ENCODE results near the gene MASTL.
"Not testable (repeated sequence)": the region's sequence is repeated elsewhere in the genome, so short reads cannot be mapped to it uniquely, and the experiment has no call there.

Gene MASTL

DNA sequence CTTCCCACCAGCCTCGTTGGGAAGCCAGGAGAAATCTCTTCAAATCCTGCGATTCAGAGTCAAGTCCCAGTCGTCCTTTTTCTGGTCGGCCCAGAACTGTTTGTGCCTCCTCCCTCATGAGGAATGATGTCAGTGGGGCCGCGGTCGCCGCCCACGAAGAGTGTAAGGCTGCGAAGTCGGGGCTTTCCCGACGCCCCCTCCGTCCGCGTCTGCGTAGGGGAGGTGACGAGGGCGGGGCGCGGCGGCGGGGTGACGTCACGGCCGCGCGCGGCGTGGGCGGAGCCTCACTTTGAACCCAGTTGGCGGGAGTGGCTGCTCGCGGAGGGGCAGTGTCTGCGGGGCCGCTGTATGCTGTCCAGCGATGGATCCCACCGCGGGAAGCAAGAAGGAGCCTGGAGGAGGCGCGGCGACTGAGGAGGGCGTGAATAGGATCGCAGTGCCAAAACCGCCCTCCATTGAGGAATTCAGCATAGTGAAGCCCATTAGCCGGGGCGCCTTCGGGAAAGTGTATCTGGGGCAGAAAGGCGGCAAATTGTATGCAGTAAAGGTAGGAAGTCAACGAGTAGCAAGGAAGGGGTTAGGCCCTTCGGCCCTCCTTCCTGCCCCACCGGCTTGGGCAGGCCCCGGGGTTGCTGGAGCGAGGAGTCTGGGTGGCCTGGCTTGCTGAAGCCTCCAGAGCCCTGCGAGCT, at the start of gene MASTL:
TSS of gene MASTL (plus strand) at position 287 of the 689 bp plus-strand sequence. CDS start at position 362, 75 bp downstream.
- DNase-seq (ENCODE audit: low read depth in 1 of 2, low spot score in 1 of 2) = peak; percentile 88 to 90

DNA sequence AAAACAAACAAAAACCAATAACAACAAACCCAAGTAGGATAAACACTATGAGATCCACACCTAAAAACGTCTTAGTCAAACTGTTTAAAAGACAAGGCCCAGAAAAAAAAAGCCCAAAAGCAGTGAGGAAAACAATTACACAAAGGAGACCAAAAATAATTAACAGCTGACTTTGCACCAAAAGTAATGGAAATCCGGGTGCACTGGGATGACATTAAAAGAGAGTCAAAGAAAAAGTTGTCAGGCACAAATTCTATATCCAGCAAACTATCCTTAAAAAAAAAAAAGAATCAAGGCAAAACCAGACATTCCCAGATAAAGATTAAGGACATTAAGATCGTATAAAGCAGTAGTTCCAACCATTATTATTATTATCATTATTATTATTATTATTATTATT, 47.0 kb upstream of the MASTL start:
- no peak for DNase-seq (ENCODE audit: low read depth in 1 of 2, low spot score in 1 of 2)

DNA sequence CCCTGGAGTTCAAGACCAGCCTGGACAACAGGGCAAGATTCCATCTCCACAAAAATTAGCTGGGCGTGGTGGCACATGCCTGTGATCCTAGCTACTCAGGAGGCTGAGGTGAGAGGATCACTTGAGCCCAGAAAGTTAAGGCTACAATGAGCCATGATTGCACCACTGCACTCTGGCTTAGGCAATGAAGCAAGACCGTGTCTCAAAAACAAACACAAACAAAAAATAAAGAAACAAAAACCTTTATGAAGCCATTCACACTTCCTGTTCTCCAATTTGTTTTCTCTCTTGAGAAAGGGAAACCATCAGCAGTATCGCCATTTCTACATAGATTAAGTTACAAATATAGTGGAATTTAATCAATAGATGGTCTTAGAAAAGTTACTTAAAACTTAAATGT, 20.8 kb upstream of the MASTL start:
- DNase-seq (ENCODE audit: low read depth in 1 of 2, low spot score in 1 of 2) = no peak

DNA sequence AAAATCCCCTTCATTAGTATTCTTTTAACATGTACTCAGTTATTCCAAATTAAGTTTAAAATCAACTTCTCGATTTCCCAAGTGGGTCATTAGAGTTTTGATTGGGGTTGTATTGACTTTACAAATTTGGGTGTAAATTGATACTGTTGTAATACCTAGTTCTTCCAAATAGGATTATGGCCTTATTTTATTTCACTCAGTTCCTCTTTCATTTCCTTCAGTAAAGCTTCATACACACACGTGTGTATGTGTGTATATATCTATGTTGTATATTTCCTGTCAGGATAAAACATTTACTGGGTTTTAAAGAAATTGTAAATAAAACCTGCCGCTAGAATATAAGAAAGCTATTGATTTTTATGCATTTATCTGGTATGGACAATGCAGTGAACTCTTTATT, 16.9 kb upstream of the MASTL start:
- DNase-seq (ENCODE audit: low read depth in 1 of 2, low spot score in 1 of 2) = no peak

DNA sequence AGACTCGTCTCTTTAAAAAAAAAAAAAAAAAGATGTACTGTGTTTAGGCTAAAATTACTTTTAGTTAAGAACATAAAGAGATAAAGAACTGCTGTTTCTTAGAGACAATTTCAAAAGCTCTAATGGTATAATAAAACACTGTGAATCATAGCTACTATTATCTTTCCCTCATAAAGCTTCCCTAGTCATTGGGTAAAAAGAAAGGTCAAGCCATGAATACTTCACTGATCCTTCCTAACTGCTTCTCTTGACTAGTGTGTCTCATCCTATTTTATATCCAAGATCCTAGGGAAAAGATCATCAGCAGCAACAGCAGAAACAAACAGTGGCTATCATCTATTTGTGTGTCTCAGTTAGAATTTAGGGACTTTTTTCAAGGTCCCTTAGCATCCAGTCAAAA, 11.5 kb upstream of the MASTL start:
- DNase-seq (ENCODE audit: low read depth in 1 of 2, low spot score in 1 of 2) = no peak

DNA sequence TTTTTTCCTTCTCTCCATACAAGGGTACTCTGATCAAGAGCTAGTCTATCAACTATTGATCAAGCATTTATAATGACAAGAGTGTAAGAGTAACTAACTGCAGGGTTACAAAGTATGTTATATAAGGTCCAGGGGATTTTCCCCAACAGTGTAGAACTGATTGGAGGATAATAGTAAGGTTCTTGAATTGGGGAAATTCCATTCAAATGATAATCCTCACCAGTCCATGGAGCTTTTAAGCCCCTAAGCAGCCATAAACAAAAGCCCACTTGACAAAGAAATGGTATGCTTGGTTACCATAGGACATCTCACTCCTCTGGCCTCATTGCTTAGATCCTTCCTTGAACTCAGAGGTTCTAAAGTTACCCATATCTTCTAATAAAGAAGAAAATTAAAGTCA, 9.2 kb upstream of the MASTL start:
- DNase-seq (ENCODE audit: low read depth in 1 of 2, low spot score in 1 of 2) = no peak

DNA sequence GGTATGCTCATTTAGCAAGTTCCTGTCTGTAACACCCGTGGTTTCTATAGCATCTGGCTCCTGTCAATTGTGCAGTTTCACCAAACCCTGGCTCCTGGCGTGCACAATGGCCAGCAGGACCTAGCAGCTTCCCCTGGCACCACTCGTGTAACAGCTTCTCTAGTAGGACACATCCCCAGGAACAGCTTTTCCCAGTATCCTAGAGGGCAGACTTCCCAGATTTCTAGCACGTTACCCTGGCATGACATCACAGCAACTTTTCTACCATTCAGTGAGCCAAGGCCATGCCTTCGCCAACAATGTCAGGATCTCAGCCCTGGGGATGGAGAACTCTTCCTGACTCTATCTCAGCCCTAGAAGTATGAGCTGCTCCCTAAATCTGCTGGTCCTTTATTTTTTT, 7.5 kb upstream of the MASTL start:
- DNase-seq (ENCODE audit: low read depth in 1 of 2, low spot score in 1 of 2) = no peak

DNA sequence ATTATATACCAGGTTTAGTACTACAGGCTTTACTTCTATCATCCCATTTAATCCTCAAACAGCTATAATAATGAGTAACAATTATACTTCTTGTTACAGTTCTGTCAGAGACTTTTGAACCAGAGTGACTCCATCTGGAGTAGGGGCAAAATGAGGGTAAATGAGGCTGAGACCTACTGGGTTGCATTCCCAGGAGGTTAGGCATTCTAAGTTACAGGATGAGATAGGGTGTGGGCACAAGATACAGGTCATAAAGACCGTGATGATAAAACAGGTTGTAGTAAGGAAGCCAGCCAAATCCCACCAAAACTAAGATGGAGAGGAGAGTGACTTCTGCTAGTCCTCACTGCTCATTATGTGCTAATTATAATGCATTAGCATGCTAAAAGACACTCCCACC, 4.9 kb upstream of the MASTL start:
- DNase-seq (ENCODE audit: low read depth in 1 of 2, low spot score in 1 of 2) = no peak

DNA sequence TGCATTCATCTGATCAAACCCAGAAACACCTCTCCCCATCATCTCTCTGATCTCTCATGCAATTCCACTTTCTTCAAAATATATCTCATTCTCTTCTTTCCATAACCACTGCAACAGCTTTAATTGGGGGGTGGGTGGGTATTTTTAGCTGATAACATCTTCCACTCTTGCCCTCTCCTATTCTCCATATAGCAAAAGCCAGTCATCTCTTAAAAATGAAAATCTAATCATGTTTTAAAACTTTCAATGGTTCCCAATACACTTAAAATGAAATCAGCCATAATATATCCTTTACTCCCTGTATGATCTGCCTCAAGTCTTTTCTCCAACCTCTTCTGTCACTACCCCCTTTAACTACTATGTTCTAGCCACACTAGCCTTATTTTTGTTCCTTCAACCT, 2.5 kb upstream of the MASTL start:
- no peak for DNase-seq (ENCODE audit: low read depth in 1 of 2, low spot score in 1 of 2)

DNA sequence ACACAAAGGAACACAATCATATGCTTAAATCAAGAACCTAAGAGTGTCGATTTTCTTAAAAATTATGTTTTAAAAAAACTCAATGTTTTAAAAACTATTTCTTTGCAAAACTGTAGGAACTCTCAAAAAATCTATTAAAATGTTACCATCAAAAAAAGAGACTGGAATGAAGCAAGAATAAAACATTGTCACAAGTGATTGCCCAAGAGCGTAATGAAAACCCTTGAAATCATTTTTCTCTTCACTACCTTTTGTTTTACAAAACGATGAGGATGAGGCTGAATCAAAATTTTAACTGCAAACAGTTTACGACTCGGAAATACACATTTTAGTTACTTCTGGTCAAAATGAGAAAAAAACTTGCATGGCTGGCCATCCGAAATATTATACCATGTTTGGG, 1.8 kb upstream of the MASTL start:
- no peak for DNase-seq (ENCODE audit: low read depth in 1 of 2, low spot score in 1 of 2)

DNA sequence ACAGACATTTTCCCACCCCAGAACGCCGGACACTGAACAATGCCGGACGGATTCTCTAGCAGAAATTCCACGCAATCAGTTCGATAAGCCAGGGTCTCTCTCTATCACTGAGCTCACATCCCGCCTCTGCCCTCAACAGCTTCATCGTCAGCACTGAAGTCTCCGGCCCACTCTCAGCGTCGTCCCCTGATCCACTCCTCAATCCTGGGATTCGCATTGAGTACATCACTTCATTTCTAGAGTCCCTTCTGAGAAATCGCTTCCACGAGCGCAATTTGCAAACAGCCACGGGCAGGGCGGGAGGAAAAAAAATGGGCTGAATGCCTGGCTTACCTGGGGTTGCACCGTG, 1.3 kb upstream of the MASTL start:
- DNase-seq (ENCODE audit: low read depth in 1 of 2, low spot score in 1 of 2) = no peak

DNA sequence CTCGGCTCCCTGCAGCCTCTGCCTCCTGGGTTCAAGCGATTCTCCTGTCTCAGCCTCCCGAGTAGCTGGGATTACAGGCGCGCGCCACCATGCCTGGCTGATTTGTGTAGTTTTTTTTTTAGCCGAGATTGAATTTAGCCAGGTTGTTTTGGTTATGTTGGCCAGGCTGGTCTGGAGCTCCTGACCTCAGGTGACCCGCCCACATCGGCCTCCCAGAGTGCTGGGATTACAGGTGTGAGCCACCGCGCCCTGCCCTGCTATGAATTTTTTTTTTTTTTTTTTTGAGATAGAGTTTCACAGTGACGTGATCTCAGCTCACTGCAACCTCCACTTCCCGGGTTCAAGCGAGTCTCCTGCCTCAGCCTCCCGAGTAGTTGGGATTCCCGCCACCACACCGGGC, 1.4 kb downstream of the MASTL start:
- not testable (repeated sequence) for DNase-seq (ENCODE audit: low read depth in 1 of 2, low spot score in 1 of 2)

DNA sequence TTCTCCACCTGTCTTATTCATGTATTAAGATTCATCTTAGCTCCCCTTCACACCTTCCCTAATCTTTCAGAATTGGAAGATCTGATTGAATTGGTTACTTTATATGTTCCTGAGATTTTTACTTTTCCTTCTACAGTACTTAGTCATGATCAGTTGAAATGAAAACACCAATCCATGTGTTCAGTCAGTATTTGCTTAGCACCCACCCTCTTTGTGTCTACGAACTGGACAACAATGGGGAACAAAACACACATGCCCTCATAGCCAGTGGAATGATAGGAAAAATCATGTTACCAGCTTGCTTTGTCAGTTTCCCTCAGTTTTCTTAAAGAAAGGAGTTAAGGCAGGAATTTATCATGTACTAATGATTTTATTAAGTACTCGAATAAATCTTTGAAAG, 2.0 kb downstream of the MASTL start:
- no peak for DNase-seq (ENCODE audit: low read depth in 1 of 2, low spot score in 1 of 2)

DNA sequence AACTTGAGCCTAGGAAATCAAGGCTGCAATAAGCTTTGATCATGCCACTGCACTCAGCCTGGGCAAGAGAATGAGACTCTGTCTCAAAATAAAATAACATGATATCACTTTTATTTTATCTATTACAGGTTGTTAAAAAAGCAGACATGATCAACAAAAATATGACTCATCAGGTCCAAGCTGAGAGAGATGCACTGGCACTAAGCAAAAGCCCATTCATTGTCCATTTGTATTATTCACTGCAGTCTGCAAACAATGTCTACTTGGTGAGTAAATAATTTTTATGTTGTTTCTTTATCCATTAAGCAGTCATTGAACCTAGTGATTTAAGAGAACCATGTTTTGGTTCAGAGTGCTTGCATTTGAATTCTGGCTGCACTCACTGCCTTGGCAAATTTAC, 3.3 kb downstream of the MASTL start:
- no peak for DNase-seq (ENCODE audit: low read depth in 1 of 2, low spot score in 1 of 2)

DNA sequence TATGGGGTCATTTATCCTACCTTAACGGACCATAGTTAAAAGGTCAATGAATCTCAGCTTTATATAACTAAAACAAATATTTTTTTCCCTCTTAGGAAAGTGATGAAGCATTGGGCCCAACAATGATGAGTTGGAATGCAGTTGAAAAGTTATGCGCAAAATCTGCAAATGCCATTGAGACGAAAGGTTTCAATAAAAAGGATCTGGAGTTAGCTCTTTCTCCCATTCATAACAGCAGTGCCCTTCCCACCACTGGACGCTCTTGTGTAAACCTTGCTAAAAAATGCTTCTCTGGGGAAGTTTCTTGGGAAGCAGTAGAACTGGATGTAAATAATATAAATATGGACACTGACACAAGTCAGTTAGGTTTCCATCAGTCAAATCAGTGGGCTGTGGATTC, 14.7 kb downstream of the MASTL start:
- no peak for DNase-seq (ENCODE audit: low read depth in 1 of 2, low spot score in 1 of 2)

DNA sequence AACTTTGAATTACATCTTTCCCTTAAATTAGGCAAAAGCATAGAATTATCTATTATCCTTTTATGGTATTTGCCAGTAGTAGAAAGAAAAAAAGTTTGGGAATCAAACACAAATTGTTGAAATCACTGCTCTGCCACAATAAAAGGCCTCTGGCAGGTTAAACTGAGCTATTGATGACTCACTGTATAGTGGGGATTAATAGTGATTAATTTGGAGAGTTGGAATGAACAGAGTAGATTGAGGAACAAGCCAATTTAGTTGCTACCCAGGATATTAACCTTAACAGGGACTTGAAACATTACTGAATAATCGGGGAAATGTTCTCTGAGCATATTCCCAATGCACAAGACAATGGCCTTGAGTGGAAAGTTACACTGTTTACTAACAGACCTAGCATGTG, 33.1 kb downstream of the MASTL start:
- no peak for DNase-seq (ENCODE audit: low read depth in 1 of 2, low spot score in 1 of 2)

DNA sequence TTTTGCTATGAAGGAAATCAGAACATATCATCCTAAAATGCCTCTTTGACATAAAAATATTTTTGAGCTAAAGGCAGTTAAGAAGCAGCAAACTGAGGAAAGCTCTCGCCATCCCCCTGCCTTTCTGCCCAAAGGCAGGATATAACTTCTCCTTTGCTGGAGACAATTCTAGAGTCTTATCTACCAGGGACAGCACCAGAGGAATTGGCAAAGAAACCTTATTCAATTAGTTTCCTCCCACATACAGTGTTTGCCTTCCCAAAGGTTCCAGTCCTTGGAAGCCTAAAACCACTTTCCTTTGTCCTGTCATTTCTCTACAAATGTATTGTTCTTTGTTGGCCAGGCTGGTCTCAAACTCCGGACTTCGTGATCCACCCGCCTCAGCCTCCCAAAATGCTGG, 33.7 kb downstream of the MASTL start:
- DNase-seq (ENCODE audit: low read depth in 1 of 2, low spot score in 1 of 2) = no peak

DNA sequence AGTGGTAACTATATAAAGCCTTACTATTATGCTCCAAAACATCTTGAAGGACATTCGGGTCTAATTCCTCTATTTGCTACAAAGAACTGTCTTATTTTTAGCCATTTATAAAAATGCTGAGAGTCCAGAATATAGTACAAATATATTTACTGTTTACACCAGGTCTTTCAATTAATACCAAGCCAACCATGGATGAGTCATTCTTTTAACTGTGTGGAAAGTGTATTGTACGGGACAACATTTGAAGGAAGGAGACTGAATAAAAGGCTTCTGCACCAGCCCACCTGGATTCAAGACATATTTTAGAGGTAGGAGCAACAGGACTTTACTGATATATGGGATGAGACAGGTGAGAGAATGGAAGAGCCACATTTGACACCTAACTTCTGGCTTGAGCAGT, 35.4 kb downstream of the MASTL start:
- no peak for DNase-seq (ENCODE audit: low read depth in 1 of 2, low spot score in 1 of 2)

DNA sequence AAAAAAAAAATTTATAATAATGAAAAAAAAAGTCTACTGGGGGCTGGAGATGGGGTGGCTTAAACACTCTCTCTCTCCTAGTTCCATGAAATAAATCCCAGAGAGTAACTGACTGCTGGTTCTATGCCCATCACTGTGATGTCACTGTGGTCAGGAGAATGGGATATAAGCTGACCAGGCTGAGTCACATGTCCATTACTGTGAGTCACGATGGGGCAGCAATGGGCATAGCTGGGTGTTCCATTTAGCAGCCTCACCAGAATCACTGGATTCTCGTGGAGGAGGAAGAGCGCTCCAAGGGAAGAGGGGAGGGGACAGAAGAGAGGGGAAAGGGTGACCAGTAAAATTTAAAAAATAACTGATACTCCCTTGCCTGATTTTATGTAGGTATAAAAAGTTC, 37.1 kb downstream of the MASTL start:
- DNase-seq (ENCODE audit: low read depth in 1 of 2, low spot score in 1 of 2) = no peak

DNA sequence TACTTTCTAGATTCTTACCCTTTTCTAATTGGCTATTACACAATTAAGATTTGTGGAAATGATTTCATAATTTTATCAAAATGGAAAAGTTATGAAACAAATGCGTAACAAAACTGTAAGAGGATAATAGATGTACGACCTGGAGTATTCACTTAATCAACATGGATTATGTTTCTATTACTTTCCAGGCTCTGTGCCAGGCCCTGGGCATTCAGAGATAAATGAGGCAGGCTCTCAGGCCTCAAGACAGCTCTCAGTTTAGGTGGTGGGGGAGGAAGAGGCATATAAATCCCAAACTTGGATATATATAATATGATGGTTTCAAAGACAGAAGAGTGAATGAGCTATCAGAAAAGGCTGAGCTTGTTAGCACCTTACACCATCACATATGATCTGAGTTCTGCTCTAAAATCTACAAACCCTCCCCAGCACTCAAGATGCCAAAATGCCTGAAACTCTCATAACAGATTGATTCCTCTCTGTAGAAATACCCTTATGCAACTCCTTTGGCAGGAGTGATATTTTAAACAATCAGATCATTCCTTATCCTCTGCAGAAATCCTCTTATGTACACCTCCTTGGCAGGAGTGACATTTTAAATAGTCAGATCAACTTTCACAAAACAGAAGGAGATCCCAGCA, 42.9 kb downstream of the MASTL start:
- no peak for DNase-seq (ENCODE audit: low read depth in 1 of 2, low spot score in 1 of 2)

DNA sequence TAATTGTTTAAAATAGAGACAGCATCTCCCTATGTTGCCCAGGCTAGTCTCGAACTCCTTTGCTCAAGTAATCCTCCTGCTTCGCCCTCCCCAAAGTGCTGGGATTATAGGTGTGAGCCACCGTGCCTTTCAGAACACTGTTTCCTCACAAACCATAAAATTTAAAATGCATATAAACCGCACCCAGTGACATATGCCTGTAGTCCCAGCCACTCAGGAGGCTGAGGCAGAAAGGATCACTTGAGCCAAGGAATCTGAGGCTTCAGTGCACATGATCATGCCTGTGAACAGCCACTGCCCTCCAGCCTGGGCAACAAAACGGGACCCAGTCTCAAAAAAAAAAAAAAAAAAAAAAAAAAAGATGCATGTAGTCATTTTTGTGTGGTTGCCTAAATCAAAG, 48.7 kb downstream of the MASTL start:
- no peak for DNase-seq (ENCODE audit: low read depth in 1 of 2, low spot score in 1 of 2)

DNA sequence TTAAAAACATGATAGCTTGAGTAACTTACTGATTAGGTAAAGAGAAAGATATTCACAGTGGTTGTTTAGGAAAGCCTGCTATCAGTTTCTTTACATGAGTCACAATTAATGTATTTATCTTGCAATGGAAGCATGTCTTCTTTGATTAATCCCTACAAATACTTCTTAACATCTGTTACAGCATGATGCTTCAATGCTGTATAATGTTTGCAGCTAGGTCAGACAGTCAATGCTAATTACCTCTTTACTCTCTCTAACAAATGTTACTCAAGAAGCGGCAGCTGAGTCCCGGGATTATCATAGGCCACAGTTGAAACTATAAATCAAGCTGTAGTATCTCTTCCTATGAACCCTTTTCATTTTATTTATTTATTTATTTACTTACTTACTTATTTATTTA, 52.2 kb downstream of the MASTL start:
- no peak for DNase-seq (ENCODE audit: low read depth in 1 of 2, low spot score in 1 of 2)

DNA sequence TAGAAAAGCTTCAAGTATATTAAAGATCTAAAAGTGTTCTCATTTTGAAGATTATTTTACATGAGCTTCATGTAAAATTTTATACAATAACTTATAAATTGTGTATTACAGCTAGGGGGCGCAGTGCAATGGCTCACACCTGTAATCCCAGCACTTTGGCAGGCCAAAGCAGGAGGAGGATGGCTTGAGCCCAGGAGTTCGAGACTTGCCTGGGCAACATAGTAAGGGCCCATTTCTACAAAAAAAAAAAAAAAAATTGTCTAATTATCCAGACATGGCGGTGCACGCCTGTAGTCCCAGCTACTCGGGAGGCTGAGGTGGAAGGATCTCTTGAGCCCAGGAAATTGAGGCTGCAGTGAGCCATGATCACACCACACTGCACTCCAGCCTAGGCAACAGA, 68.8 kb downstream of the MASTL start:
- DNase-seq (ENCODE audit: low read depth in 1 of 2, low spot score in 1 of 2) = peak in 1 of 2 donors; percentile 13

All from activated T-helper 1 cell treated with anti-CD3 and anti-CD28 coated beads, Interleukin-2, amount 50 U/mL, for 16 hours (primary cell).